ENCODE results near the gene AADACL3.

DNA sequence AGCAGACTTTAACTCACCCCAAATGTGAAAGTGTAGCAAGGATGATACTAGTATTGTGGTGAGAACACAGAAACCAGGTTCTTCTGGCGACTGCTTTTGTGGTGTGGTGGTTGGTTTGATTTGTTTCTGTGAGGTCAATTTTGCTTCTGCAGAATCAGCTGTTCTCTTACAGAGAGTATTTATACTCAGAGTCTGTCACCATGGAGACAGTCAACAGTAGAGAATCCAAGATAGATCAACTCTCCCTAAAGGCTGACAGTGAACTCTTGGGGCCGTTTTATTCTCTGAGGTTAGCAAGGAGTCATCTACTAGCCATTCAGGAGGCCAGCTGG is 30.0 kb downstream of the AADACL3 start, which contains the start of gene CFAP107:
- TF ChIP-seq, protein P1, sequence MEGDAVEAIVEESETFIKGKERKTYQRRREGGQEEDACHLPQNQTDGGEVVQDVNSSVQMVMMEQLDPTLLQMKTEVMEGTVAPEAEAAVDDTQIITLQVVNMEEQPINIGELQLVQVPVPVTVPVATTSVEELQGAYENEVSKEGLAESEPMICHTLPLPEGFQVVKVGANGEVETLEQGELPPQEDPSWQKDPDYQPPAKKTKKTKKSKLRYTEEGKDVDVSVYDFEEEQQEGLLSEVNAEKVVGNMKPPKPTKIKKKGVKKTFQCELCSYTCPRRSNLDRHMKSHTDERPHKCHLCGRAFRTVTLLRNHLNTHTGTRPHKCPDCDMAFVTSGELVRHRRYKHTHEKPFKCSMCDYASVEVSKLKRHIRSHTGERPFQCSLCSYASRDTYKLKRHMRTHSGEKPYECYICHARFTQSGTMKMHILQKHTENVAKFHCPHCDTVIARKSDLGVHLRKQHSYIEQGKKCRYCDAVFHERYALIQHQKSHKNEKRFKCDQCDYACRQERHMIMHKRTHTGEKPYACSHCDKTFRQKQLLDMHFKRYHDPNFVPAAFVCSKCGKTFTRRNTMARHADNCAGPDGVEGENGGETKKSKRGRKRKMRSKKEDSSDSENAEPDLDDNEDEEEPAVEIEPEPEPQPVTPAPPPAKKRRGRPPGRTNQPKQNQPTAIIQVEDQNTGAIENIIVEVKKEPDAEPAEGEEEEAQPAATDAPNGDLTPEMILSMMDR (conservative IDR thresholded peaks at IDR 0.05; ENCODE audit: low read length), result no peak
- TF ChIP-seq EZH2phosphoT487 (IDR thresholded peaks at IDR 0.05; ENCODE audit: borderline replicate concordance), result no peak
